Activated T-cell treated with anti-CD3 and anti-CD28 coated beads for 48 hours (primary cell): ENCODE data around the gene HILPDA.
"Not testable (repeated sequence)": the region's sequence is repeated elsewhere in the genome, so short reads cannot be mapped to it uniquely, and the experiment has no call there.

Source experiments
- DNase-seq: peaks from one replicate; pipeline ENCODE4 v3.0.0-alpha.2; 2020; ENCODE audit warnings: low read depth

Gene HILPDA

GRCh38 chr7:128431754-128432153 is 23.9 kb upstream of the HILPDA start:
- no peak for DNase-seq

- no peak for DNase-seq
Observed at GRCh38 chr7:128434413-128435326, 21.0 kb upstream of the HILPDA start.

- no peak for DNase-seq
Observed at GRCh38 chr7:128435327-128435686, 20.4 kb upstream of the HILPDA start.

- DNase-seq = no peak
Observed at GRCh38 chr7:128437426-128438332, 18.0 kb upstream of the HILPDA start.

- DNase-seq = no peak
Observed at GRCh38 chr7:128442356-128442755, 13.3 kb upstream of the HILPDA start.

GRCh38 chr7:128443831-128444600 is 11.7 kb upstream of the HILPDA start:
- DNase-seq = no peak

- DNase-seq = no peak
Observed at GRCh38 chr7:128446306-128446705, 9.4 kb upstream of the HILPDA start.

GRCh38 chr7:128447941-128448564 is 7.6 kb upstream of the HILPDA start:
- no peak for DNase-seq

GRCh38 chr7:128448751-128449302 is 6.9 kb upstream of the HILPDA start:
- DNase-seq = no peak

GRCh38 chr7:128450409-128450808 is 5.3 kb upstream of the HILPDA start:
- DNase-seq = no peak

GRCh38 chr7:128450913-128451312 is 4.8 kb upstream of the HILPDA start:
- DNase-seq = no peak

GRCh38 chr7:128452552-128452951 is 3.1 kb upstream of the HILPDA start:
- no peak for DNase-seq

- no peak for DNase-seq
Observed at GRCh38 chr7:128453836-128454804, 1.6 kb upstream of the HILPDA start.

- DNase-seq = no peak
Observed at GRCh38 chr7:128454808-128455542, 703 bp upstream of the HILPDA start.

- no peak for DNase-seq
Observed at GRCh38 chr7:128456255-128456725, 612 bp downstream of the HILPDA start.

GRCh38 chr7:128457385-128457784 is 1.7 kb downstream of the HILPDA start:
- DNase-seq = not testable (repeated sequence)

- no peak for DNase-seq
Observed at GRCh38 chr7:128458956-128459355, 3.3 kb downstream of the HILPDA start.

GRCh38 chr7:128459394-128459878 is 3.8 kb downstream of the HILPDA start:
- DNase-seq = peak; percentile 25

- DNase-seq = no peak
Observed at GRCh38 chr7:128462460-128462859, 6.8 kb downstream of the HILPDA start.
